Measurements from ENCODE around the gene FCAR.
"Not testable (repeated sequence)": the region's sequence is repeated elsewhere in the genome, so short reads cannot be mapped to it uniquely, and the experiment has no call there.

Gene FCAR

GRCh38 chr19:54873990-54874389 is at the start of gene FCAR:
TSS of gene FCAR (plus strand) at chr19:54874235. CDS start at chr19:54874290, 55 bp downstream.
- DNase-seq (ENCODE audit: low read depth), result no peak

GRCh38 chr19:54824416-54824815 is 49.6 kb upstream of the FCAR start:
- not testable (repeated sequence) for DNase-seq (ENCODE audit: low read depth)

GRCh38 chr19:54825326-54825725 is 48.7 kb upstream of the FCAR start:
- DNase-seq (ENCODE audit: low read depth), result not testable (repeated sequence)

GRCh38 chr19:54828064-54828463 is 46.0 kb upstream of the FCAR start:
- DNase-seq (ENCODE audit: low read depth), result not testable (repeated sequence)

- DNase-seq (ENCODE audit: low read depth), result not testable (repeated sequence)
Measured at GRCh38 chr19:54832496-54832895, 41.5 kb upstream of the FCAR start, which contains the start of gene KIR2DS4. TSS of gene KIR2DS4 (plus strand) at chr19:54832676.

- not testable (repeated sequence) for DNase-seq (ENCODE audit: low read depth)
Measured at GRCh38 chr19:54835126-54835525, 38.9 kb upstream of the FCAR start.

GRCh38 chr19:54837522-54837921 is 36.5 kb upstream of the FCAR start:
- not testable (repeated sequence) for DNase-seq (ENCODE audit: low read depth)

GRCh38 chr19:54843171-54843570 is 30.9 kb upstream of the FCAR start:
- not testable (repeated sequence) for DNase-seq (ENCODE audit: low read depth)

- not testable (repeated sequence) for DNase-seq (ENCODE audit: low read depth)
Measured at GRCh38 chr19:54850061-54850640, 23.9 kb upstream of the FCAR start, which contains the start of gene KIR3DL2. TSS of gene KIR3DL2 (plus strand) at chr19:54850443. CDS start at chr19:54850476, 33 bp downstream.

- DNase-seq (ENCODE audit: low read depth), result no peak
Measured at GRCh38 chr19:54850930-54851329, 23.1 kb upstream of the FCAR start.

- no peak for DNase-seq (ENCODE audit: low read depth)
Measured at GRCh38 chr19:54851353-54851752, 22.7 kb upstream of the FCAR start.

- DNase-seq (ENCODE audit: low read depth), result not testable (repeated sequence)
Measured at GRCh38 chr19:54855241-54855640, 18.8 kb upstream of the FCAR start.

- DNase-seq (ENCODE audit: low read depth), result not testable (repeated sequence)
Measured at GRCh38 chr19:54858476-54858875, 15.6 kb upstream of the FCAR start.

- not testable (repeated sequence) for DNase-seq (ENCODE audit: low read depth)
Measured at GRCh38 chr19:54859421-54859820, 14.6 kb upstream of the FCAR start.

GRCh38 chr19:54863459-54863858 is 10.6 kb upstream of the FCAR start:
- not testable (repeated sequence) for DNase-seq (ENCODE audit: low read depth)

- DNase-seq (ENCODE audit: low read depth), result no peak
Measured at GRCh38 chr19:54871696-54872095, 2.3 kb upstream of the FCAR start.

- no peak for DNase-seq (ENCODE audit: low read depth)
Measured at GRCh38 chr19:54875506-54875905, 1.5 kb downstream of the FCAR start.

- no peak for DNase-seq (ENCODE audit: low read depth)
Measured at GRCh38 chr19:54877471-54877870, 3.4 kb downstream of the FCAR start.

- DNase-seq (ENCODE audit: low read depth), result no peak
Measured at GRCh38 chr19:54881884-54882283, 7.8 kb downstream of the FCAR start.

GRCh38 chr19:54882758-54883157 is 8.7 kb downstream of the FCAR start:
- DNase-seq (ENCODE audit: low read depth), result no peak

GRCh38 chr19:54883228-54883627 is 9.2 kb downstream of the FCAR start:
- DNase-seq (ENCODE audit: low read depth), result no peak

- DNase-seq (ENCODE audit: low read depth), result no peak
Measured at GRCh38 chr19:54888239-54888638, 14.2 kb downstream of the FCAR start.

GRCh38 chr19:54889566-54889965 is 15.5 kb downstream of the FCAR start:
- no peak for DNase-seq (ENCODE audit: low read depth)

- DNase-seq (ENCODE audit: low read depth), result no peak
Measured at GRCh38 chr19:54893406-54893805, 19.4 kb downstream of the FCAR start.

All from activated T-cell treated with anti-CD3 and anti-CD28 coated beads for 24 hours (primary cell).